ENCODE measurements around the gene ZMYND8.
"Not testable (repeated sequence)": the region's sequence is repeated elsewhere in the genome, so short reads cannot be mapped to it uniquely, and the experiment has no call there.

GRCh38 chr20:47206552-47206951 is 149.9 kb downstream of the ZMYND8 start:
- not testable (repeated sequence) for TF ChIP-seq SMC3 (conservative IDR thresholded peaks at IDR 0.05; ENCODE audit: poor library complexity); EZH2 (IDR thresholded peaks at IDR 0.05; ENCODE audit: borderline replicate concordance, insufficient read depth, low read length, poor library complexity, severe bottlenecking); POLR2AphosphoS5 (IDR thresholded peaks at IDR 0.05); CTCF (IDR thresholded peaks at IDR 0.05; ENCODE audit: poor library complexity, severe bottlenecking); RAD21 (conservative IDR thresholded peaks at IDR 0.05); REST (IDR thresholded peaks at IDR 0.05; ENCODE audit: borderline replicate concordance); EP300 (conservative IDR thresholded peaks at IDR 0.05; ENCODE audit: poor library complexity, severe bottlenecking); TAF1 (IDR thresholded peaks at IDR 0.05; ENCODE audit: low read depth); MXI1 (conservative IDR thresholded peaks at IDR 0.05; ENCODE audit: poor library complexity, severe bottlenecking)
